OCI-LY7 (cell line): Measurements from ENCODE around the gene NPHP3.

ENCODE experiments used
- EZH2phosphoT487 ChIP-seq: fragments of 200-600 bp; sonication (generic); IDR thresholded peaks from 2 replicates; pipeline ENCODE4 v1.6.1; 2018; ENCODE audit warnings: low read depth, borderline replicate concordance, mild to moderate bottlenecking, mixed run types, antibody characterized with exemption, low read length, moderate library complexity, mixed read lengths
- TF ChIP-seq, protein P1 (sequence below): fragments of 200-600 bp; sonication (generic); conservative IDR thresholded peaks from 2 replicates; pipeline ENCODE4 v1.5.1; 2014; ENCODE audit warnings: mild to moderate bottlenecking, antibody characterized with exemption, low read length, moderate library complexity, mixed read lengths

GRCh38 chr3:132721479-132722164 lies 587 bp downstream of the NPHP3 start:
- TF ChIP-seq, protein P1, sequence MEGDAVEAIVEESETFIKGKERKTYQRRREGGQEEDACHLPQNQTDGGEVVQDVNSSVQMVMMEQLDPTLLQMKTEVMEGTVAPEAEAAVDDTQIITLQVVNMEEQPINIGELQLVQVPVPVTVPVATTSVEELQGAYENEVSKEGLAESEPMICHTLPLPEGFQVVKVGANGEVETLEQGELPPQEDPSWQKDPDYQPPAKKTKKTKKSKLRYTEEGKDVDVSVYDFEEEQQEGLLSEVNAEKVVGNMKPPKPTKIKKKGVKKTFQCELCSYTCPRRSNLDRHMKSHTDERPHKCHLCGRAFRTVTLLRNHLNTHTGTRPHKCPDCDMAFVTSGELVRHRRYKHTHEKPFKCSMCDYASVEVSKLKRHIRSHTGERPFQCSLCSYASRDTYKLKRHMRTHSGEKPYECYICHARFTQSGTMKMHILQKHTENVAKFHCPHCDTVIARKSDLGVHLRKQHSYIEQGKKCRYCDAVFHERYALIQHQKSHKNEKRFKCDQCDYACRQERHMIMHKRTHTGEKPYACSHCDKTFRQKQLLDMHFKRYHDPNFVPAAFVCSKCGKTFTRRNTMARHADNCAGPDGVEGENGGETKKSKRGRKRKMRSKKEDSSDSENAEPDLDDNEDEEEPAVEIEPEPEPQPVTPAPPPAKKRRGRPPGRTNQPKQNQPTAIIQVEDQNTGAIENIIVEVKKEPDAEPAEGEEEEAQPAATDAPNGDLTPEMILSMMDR: no peak
- no peak for TF ChIP-seq EZH2phosphoT487
